Hematopoietic multipotent progenitor cell treated with erythropoietin and hydrocortisone succinate and interleukin-3 and kit ligand, for 6 days (in vitro differentiated cells): ENCODE measurements around the gene CALCOCO1.

Experiments used
- DNase-seq: peaks from one replicate; pipeline ENCODE4 v3.0.0-alpha.2; 2015

Gene CALCOCO1

DNA sequence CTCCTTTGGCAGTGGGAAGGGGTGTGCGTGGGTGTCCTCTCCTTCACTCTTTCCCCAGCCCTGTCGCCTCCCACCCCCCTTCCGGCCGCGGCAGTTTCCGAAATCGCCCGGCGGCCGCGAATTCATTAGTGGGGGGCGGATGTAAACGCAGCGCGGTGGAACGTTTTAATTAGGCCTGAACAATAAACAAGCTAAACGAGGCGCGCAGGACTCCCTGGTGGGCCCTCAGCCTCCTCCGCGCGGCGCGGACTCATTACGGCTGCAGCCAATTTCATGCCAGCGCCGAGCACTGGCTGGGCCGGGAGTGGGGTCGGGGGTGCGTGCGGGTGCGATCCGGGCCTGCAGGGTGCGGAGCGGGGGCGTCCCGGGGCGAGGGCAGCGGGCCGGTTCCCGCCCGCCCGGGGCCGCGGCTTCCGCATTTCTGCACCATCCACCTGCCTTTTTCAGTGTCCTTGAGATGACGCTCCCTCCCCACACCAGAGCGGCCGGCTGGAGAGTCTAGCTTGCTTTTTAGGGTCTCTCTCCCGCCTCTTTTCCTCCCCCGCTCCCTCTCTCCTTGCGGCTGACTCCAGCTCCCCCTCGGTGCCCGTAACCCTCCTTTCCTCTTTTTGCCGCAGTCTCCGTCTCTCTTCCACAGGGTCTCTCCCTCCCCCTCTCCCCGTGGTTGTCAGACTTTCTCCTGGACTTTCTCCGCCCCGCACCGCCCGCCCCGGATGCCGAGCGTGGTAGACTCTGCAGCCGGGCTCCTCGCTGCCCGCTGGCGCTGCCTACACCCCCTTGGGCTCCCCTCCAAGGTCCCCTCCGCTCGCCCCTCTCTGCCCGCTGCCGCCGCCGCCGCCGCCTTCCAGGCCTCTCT, 24.3 kb upstream of the CALCOCO1 start, which contains the start of gene CISTR:
Gene CISTR, minus strand, starts transcription at position 644 of the 856 bp plus-strand sequence.
- no peak for DNase-seq

DNA sequence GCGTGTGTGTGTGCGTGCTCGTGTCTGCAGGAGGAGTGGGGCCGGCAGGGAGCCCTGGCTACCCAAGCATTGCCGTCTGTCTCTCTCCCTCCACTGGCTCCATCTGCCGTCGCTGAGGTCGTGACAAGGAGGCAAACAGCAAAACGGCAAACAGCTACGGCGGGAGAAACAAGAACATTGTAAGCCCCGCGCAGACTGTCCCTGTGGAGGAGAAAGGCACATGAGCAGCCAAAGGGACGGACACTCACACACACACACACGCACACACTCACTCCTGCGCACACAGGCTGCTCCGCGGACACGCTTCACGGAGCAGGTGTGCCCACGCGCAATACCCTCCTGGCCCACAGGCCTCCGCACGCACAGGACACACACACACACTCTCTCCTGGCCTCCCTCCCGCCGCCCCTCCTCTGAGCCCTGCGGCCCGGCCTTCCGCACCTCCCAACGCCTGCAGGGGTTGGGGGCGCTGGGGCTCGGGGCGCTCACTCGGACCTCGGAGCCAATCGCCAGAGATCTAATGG, 23.6 kb upstream of the CALCOCO1 start:
- DNase-seq: no peak

DNA sequence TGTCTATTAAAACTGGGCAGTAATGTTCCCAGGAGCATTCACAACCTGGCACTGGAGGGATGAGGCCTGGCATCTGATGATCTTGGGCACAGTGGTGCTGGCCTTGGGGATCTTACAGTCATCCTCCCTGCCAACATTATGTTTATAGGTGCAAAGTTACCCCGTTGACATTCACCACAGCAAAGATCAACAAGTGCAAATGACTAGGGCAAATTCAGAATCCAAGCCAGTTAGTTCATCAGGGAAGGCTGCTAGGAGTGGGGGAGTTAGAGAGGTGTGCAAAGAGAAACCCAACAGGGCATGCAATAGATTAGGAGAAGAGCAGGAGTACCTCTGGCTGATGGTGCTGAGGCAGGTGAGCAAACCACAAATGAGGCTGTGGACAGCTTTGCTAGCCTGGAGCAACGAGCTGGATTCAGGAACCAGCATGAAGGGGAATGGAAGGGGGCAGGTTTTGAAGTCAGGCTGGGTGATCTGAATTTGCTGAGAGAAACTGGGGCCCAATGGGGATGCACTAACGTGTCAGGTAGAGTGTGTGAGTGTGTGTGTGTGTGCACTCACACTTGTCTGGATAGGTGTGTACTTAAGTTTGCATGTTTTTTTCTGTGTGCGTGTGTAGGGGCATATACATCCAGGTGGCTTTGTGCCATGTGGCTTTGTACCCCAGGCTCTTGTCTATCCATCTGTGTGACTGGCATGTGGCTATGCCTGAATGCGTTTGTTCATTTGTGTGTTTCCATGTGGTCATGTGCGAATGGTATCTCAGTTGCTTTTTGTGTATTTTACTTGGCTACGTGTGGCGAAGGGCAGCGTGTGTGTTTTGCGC, 22.9 kb upstream of the CALCOCO1 start:
- DNase-seq: no peak

- no peak for DNase-seq
These were observed 21.0 kb upstream of the CALCOCO1 start for GRCh38 chr12:53748072-53748840.

- DNase-seq: no peak
These were observed 19.8 kb upstream of the CALCOCO1 start for GRCh38 chr12:53747095-53747494.

DNA sequence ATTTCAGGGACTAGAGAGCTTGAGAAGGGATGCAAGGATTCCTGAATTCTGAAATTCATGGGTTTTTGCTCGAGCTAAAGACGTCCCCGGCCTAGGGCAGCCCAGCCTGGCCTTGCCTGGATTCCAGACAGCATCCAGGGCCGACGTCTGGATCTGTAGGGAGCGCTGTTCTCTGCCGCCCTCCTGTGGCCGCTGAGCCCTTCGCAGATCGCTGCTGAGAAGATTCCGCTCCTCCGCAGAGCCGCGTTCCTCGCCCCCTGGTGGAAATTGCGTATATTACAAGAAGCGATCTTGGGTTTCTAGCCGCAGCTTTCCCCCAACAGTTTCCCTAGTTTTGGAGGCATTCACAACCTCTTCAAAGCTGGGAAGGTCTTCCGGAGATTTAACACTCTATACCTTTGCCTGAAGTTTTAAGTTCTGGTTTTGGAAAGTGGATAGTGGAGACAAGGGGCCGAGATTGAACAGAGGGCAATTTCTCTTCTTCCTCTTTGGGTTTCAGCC, 19.4 kb upstream of the CALCOCO1 start:
- DNase-seq: peak; percentile 91

DNA sequence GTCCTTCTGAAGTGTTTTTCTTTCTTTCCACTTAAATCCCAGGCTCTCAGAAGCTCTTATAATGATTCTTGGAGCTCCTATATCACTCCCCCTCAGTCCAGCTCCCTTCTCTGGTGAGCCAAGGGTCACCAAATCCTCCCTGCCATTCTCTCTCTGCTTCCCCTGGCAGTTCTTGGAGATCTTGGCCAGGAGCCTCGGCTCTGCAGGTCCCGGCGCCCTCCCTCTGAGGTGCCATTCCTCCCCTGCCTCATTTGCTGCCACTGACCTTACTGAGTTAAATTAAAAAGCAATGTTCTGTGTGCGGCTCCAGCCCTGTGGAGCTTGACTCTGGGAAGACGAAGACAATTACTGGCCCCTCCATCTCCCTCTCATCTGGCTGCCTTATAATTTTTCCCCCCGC, 17.5 kb upstream of the CALCOCO1 start:
- no peak for DNase-seq

DNA sequence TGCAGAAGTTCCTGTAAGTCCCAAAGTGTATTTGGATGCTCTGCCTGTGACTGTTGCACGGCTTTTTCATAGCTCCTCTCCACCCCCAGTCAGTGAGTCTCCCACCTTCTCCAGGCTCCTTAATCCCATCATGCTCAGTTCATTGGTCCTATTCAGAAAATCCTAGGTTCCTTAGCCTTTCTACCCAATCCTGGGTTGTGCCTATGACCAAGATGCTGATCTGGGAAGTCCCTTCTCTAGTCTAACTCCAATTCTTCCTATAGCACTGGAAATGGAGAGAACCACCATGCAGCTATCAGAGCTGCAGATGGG, 16.8 kb upstream of the CALCOCO1 start:
- no peak for DNase-seq

DNA sequence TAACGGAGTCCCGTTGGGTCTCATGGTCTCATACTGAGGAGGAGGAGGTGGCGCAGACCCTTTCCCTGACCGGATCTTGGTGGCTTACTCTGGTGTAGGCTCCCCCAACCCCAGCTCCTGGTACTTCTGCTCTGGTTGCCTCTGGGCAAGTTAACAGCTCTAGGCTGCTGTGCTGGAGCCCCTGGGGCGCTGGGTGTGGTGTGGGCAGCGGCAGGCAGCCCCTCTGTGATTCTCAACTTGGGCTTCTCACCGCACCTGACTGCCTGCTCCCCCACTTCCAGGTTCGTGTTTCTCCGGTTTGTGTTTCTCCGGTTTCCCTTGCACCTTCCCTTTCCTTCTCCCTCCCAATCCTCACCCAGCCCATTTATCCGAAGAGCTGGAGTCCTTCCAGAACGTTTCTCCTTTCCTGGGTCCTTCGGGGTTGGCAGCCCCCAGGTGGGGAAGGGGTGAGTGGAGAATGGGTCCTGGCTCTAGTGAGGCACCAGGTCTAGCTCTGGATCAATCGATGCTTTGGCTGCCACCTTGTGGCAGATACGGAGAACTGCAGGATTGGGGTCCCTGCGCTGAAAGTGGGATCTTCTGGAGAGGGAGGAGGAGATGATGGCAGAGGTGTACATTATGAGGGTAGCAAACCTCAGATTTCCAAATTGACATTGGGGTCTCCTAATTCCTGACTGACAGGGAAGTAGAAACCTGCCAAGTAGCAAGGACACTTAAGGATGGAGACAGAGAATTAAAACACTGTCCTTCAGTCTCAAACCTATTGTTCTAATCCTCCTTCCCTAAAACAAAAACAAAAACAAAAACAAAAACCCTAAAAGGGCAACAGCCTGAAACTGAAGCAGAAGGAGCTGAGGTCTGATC, 16.2 kb upstream of the CALCOCO1 start:
- DNase-seq: peak; percentile 78

DNA sequence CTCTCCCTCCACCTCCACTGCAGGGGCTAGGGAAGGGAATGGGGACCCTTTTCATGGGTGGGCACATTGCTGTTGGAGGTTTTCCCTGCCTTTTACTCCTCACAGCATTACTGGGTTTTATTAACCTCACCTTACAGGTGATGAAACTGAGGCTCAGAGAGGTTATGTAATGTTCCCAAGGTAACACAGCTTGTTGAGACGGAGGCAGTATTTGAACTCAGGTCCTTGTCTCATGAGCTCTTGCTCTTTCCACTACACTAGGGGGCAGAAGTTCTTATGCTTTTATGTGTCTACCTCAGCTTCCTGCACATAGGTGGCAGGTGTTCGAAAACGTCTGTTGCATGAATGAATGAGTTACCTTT, 12.9 kb upstream of the CALCOCO1 start:
- no peak for DNase-seq

GRCh38 chr12:53739214-53740129, 12.2 kb upstream of the CALCOCO1 start:
- no peak for DNase-seq

DNA sequence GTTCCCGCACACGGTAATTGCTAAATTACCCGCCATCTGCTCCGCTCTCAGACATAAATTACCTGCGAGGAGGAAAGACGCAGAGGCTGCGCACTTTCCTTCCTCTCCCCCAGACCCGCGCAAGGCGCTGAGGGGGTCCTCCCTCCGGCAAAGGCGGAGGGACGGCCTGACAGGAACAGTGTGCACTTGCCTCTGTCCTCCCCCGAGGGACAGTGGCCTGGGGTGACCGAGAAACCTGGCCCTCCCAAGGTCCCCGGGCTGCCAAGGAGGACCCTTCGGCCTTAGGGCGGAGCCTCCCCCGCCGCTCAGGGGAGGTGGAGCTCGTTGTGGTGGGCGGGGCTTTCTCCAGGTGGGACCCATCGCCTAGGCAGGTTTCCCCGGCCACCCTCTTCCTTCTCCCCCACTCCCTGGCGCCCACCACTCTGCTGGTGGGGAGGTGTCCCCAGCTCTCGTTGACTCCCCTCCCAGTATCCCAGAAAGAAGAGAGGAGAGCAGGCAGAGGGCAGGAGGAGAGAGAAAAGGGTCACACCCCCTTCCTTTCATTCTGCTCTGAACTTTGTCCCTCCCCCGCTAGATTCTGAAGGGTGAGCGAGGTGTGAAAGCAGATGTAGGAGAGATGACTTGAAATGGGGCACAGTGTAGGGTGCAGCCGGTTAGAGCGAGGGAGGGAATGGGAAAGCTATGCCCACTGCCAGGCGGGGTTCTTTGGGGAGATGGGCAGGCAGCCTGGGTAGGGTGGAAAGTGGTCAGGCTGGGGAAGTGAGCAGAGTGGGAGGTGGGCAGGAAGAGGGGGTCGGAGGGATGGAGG, 11.4 kb upstream of the CALCOCO1 start:
- no peak for DNase-seq

DNA sequence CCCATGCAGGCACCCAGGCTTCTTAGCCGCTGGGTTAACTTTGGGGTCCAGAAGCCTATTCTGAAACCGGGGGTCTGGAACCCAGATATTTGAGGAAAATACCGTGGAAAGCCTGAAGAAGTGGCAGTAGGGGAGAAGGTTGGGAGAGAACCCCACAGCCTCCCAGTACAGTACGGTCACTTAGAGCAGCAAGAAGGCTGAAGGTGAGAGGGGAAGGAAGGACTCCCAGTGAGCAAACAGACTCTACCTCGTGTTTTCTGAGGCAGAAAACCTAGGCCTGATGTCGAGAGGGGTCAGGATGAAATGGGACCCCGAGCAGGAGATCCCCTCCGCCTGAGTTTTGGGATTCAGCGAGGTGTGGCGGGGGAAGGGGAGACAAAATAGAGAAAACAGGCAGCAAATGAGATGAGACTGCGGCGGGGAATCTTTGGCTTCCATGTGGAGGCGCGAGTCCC, 10.7 kb upstream of the CALCOCO1 start:
- no peak for DNase-seq

- DNase-seq: no peak
These were observed 10.0 kb upstream of the CALCOCO1 start for GRCh38 chr12:53737093-53737808.

GRCh38 chr12:53736592-53736991, 9.3 kb upstream of the CALCOCO1 start:
- DNase-seq: no peak

- DNase-seq: no peak
These were observed 8.3 kb upstream of the CALCOCO1 start for GRCh38 chr12:53735556-53735955.

- DNase-seq: no peak
These were observed 7.2 kb upstream of the CALCOCO1 start for GRCh38 chr12:53734425-53734824.

DNA sequence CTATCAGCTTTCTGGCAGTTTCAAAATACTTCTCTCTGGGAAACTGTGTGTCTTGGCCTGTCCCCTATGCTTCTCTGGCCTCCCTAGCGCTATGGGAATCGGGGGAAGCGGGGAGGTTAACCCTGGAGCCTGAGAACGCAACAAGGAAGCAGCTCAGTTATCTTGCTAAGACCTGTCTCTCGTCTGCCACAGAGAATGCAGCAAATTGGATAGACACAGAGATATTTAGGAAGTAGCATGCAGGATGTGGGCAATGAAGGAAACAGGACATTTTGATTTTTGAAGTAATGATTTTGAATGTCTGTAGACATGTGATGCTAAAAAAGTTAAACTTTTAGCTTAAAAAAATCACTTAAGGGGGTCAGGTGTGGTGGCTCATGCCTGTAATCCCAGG, 6.6 kb upstream of the CALCOCO1 start:
- DNase-seq: no peak
